Measurements from ENCODE around the gene LRP5.
A peak's percentile ranks its signal among the peaks of the same experiment; 100 is the strongest.

LRP5 gene

GRCh38 chr11:68454767-68455166, 142.4 kb downstream of the LRP5 start:
- no CpG with 5 or more reads among the region's 8 CpGs for WGBS, 2 donors (ENCODE audit: extremely low coverage in 2 of 2, insufficient read length in 2 of 2, insufficient replicate concordance in 1 of 2)
- H3K27ac ChIP-seq (replicated peaks; ENCODE audit: low read length) = no peak overlapping the region
- no peak overlapping the region for H2AFZ ChIP-seq (ENCODE audit: low read length)
- H3K4me3 ChIP-seq (ENCODE audit: low read length in 2 of 2) = no peak overlapping the region
- peak overlapping the region; percentile 23 for H4K8ac ChIP-seq (ENCODE audit: low read depth, low read length)
- H3K4me1 ChIP-seq (ENCODE audit: control insufficient read depth in 2 of 2, insufficient read depth in 1 of 2, low read depth in 1 of 2, low read length in 2 of 2) = peaks cover 0 to 3% of the 10 kb centered on the region in 2 donors
- no peak overlapping the region for H3K14ac ChIP-seq (ENCODE audit: low read length)
- no peak overlapping the region for H2BK5ac ChIP-seq (ENCODE audit: low read length)
- H2BK12ac ChIP-seq (ENCODE audit: low read length) = no peak overlapping the region
- DNase-seq (ENCODE audit: low spot score) = no peak
- H2BK15ac ChIP-seq (ENCODE audit: low read length) = no peak overlapping the region
- no peak overlapping the region for H3K4me2 ChIP-seq (ENCODE audit: insufficient read depth, low read length, poor library complexity, severe bottlenecking)
- H4K91ac ChIP-seq (ENCODE audit: low read depth, low read length, poor library complexity) = no peak overlapping the region
- peaks cover 2% of the 10 kb centered on the region for H3K79me1 ChIP-seq (ENCODE audit: low read depth, low read length)
- H3K36me3 ChIP-seq (replicated peaks in 1 of 2; ENCODE audit: control insufficient read depth in 2 of 2, insufficient read depth in 2 of 2, low read length in 2 of 2) = no peaks in the 10 kb centered on the region
- H3K27me3 ChIP-seq (ENCODE audit: control insufficient read depth in 3 of 3, insufficient read depth in 3 of 3, low read depth in 1 of 3, low read length in 3 of 3) = no peaks in the 10 kb centered on the region
- H3K4ac ChIP-seq (ENCODE audit: low read length) = no peak overlapping the region
- no peak overlapping the region for H3K23ac ChIP-seq (ENCODE audit: low read depth, low read length, poor library complexity)
- peaks cover 0 to 2% of the 10 kb centered on the region in 2 donors for H3K9me3 ChIP-seq (replicated peaks in 1 of 2; ENCODE audit: control insufficient read depth in 2 of 2, insufficient read depth in 1 of 2, low read depth in 1 of 2, low read length in 2 of 2)
- H3K18ac ChIP-seq (ENCODE audit: low read length) = no peak overlapping the region
- H2AK5ac ChIP-seq (ENCODE audit: low read depth, low read length) = no peak overlapping the region
- no peak overlapping the region for H2BK120ac ChIP-seq (ENCODE audit: low read depth, low read length)
- H3K9ac ChIP-seq (ENCODE audit: low read depth, low read length, poor library complexity) = no peak overlapping the region

DNA sequence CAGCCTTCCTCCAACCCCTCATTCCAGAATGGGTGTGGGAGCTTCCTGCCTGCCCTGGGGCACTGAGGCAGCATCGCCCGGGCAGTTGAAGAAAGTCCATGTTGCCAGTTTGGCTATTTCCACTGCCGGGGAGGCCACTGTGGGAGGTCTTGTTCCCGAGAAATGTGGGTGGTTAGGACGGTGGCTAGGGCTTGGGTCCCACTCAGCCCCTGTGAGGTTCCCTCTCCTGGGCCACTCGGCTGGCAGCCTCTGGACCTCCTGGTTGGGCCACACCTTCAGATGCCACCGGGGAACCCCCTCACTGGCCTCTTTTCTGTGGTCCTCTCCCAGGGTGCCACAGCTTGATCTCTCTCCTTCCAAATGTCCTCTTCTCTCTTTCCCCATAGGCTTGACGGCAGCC, 143.1 kb downstream of the LRP5 start:
- Histone ChIP-seq H3K4me2 (ENCODE audit: insufficient read depth, low read length, poor library complexity, severe bottlenecking) (no peak overlapping the region), H2BK120ac (ENCODE audit: low read depth, low read length) (no peak overlapping the region), H3K23ac (ENCODE audit: low read depth, low read length, poor library complexity) (no peak overlapping the region), H3K27me3 (ENCODE audit: control insufficient read depth in 3 of 3, insufficient read depth in 3 of 3, low read depth in 1 of 3, low read length in 3 of 3) (no peaks in the 10 kb centered on the region), H3K14ac (ENCODE audit: low read length) (no peak overlapping the region), H4K91ac (ENCODE audit: low read depth, low read length, poor library complexity) (no peak overlapping the region), H3K4ac (ENCODE audit: low read length) (no peak overlapping the region), H3K4me1 (ENCODE audit: control insufficient read depth in 2 of 2, insufficient read depth in 1 of 2, low read depth in 1 of 2, low read length in 2 of 2) (peaks cover 0 to 3% of the 10 kb centered on the region in 2 donors), H3K4me3 (ENCODE audit: low read length in 2 of 2) (no peak overlapping the region), H3K18ac (ENCODE audit: low read length) (no peak overlapping the region), H3K79me1 (ENCODE audit: low read depth, low read length) (peaks cover 2% of the 10 kb centered on the region), H2BK5ac (ENCODE audit: low read length) (no peak overlapping the region), H2BK12ac (ENCODE audit: low read length) (no peak overlapping the region), H2BK15ac (ENCODE audit: low read length) (no peak overlapping the region), H3K27ac (replicated peaks; ENCODE audit: low read length) (no peak overlapping the region), H2AK5ac (ENCODE audit: low read depth, low read length) (no peak overlapping the region), H4K8ac (ENCODE audit: low read depth, low read length) (no peak overlapping the region), H2AFZ (ENCODE audit: low read length) (no peak overlapping the region), H3K9me3 (replicated peaks in 1 of 2; ENCODE audit: control insufficient read depth in 2 of 2, insufficient read depth in 1 of 2, low read depth in 1 of 2, low read length in 2 of 2) (no peaks in the 10 kb centered on the region), H3K9ac (ENCODE audit: low read depth, low read length, poor library complexity) (no peak overlapping the region), H3K36me3 (replicated peaks in 1 of 2; ENCODE audit: control insufficient read depth in 2 of 2, insufficient read depth in 2 of 2, low read length in 2 of 2) (no peaks in the 10 kb centered on the region)
- DNase-seq (ENCODE audit: low spot score) = no peak
- no CpG with 5 or more reads among the region's 8 CpGs for WGBS, 2 donors (ENCODE audit: extremely low coverage in 2 of 2, insufficient read length in 2 of 2, insufficient replicate concordance in 1 of 2)

DNA sequence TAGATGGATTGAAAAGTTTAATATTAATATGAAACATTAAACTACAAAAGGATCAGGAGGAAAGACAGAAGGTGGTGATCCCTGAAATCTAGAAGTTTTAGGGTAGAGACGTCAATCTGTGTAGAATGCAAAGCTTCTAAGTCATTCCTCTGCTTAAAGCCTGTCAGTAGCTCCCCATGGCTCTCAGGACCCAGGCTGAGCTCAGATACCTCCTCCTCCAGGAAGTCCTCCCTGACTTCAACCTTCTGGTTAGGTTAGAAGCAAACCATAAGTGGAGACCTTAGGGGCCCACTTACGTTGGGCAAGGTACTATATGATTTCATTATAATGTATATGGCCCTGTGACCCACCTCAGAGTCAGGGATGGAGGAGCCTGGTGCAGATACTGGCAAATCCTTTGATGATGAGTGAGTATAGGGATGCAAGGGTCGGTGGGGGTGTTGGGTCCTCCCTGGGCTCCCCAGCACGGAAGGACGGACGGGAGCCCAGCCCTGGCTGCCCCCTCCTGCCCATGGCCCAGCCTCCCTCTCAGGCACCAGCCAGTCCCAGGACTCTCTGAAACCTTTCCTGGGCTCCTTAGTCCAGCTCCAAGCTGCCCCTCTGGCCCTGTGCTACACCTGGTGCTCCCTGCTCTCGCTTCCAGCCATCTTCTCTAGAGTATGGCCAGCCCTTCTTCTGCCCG, 145.0 kb downstream of the LRP5 start:
- Histone ChIP-seq H2AK5ac (ENCODE audit: low read depth, low read length) (no peak overlapping the region), H3K4ac (ENCODE audit: low read length) (no peak overlapping the region), H3K4me1 (ENCODE audit: control insufficient read depth in 2 of 2, insufficient read depth in 1 of 2, low read depth in 1 of 2, low read length in 2 of 2) (peaks cover 3 to 9% of the 10 kb centered on the region in 2 donors), H2BK15ac (ENCODE audit: low read length) (no peak overlapping the region), H4K8ac (ENCODE audit: low read depth, low read length) (no peak overlapping the region), H3K36me3 (replicated peaks in 1 of 2; ENCODE audit: control insufficient read depth in 2 of 2, insufficient read depth in 2 of 2, low read length in 2 of 2) (peaks cover 0 to 7% of the 10 kb centered on the region in 2 donors), H3K27me3 (ENCODE audit: control insufficient read depth in 3 of 3, insufficient read depth in 3 of 3, low read depth in 1 of 3, low read length in 3 of 3) (no peaks in the 10 kb centered on the region), H3K18ac (ENCODE audit: low read length) (no peak overlapping the region), H4K91ac (ENCODE audit: low read depth, low read length, poor library complexity) (no peak overlapping the region), H2AFZ (ENCODE audit: low read length) (no peak overlapping the region), H2BK120ac (ENCODE audit: low read depth, low read length) (no peak overlapping the region), H3K4me3 (ENCODE audit: low read length in 2 of 2) (no peak overlapping the region), H3K79me1 (ENCODE audit: low read depth, low read length) (peaks cover 7% of the 10 kb centered on the region), H3K9me3 (replicated peaks in 1 of 2; ENCODE audit: control insufficient read depth in 2 of 2, insufficient read depth in 1 of 2, low read depth in 1 of 2, low read length in 2 of 2) (no peaks in the 10 kb centered on the region), H3K4me2 (ENCODE audit: insufficient read depth, low read length, poor library complexity, severe bottlenecking) (no peak overlapping the region), H3K23ac (ENCODE audit: low read depth, low read length, poor library complexity) (no peak overlapping the region), H3K27ac (replicated peaks; ENCODE audit: low read length) (no peak overlapping the region), H2BK5ac (ENCODE audit: low read length) (peak overlapping the region; percentile 3), H3K9ac (ENCODE audit: low read depth, low read length, poor library complexity) (no peak overlapping the region), H2BK12ac (ENCODE audit: low read length) (no peak overlapping the region), H3K14ac (ENCODE audit: low read length) (no peak overlapping the region)
- no peak for DNase-seq (ENCODE audit: low spot score)
- WGBS, 2 donors (ENCODE audit: extremely low coverage in 2 of 2, insufficient read length in 2 of 2, insufficient replicate concordance in 1 of 2) = no CpG with 5 or more reads among the region's 8 CpGs

GRCh38 chr11:68457898-68458249, 145.5 kb downstream of the LRP5 start:
- Histone ChIP-seq H3K36me3 (replicated peaks in 1 of 2; ENCODE audit: control insufficient read depth in 2 of 2, insufficient read depth in 2 of 2, low read length in 2 of 2) (peaks cover 0 to 12% of the 10 kb centered on the region in 2 donors), H3K27ac (replicated peaks; ENCODE audit: low read length) (no peak overlapping the region), H3K4me1 (ENCODE audit: control insufficient read depth in 2 of 2, insufficient read depth in 1 of 2, low read depth in 1 of 2, low read length in 2 of 2) (peaks cover 7 to 13% of the 10 kb centered on the region in 2 donors), H2BK15ac (ENCODE audit: low read length) (no peak overlapping the region), H3K18ac (ENCODE audit: low read length) (no peak overlapping the region), H3K27me3 (ENCODE audit: control insufficient read depth in 3 of 3, insufficient read depth in 3 of 3, low read depth in 1 of 3, low read length in 3 of 3) (no peaks in the 10 kb centered on the region), H3K14ac (ENCODE audit: low read length) (no peak overlapping the region), H3K9me3 (replicated peaks in 1 of 2; ENCODE audit: control insufficient read depth in 2 of 2, insufficient read depth in 1 of 2, low read depth in 1 of 2, low read length in 2 of 2) (no peaks in the 10 kb centered on the region), H3K4ac (ENCODE audit: low read length) (no peak overlapping the region), H3K79me1 (ENCODE audit: low read depth, low read length) (peaks cover 7% of the 10 kb centered on the region), H2BK12ac (ENCODE audit: low read length) (no peak overlapping the region), H3K23ac (ENCODE audit: low read depth, low read length, poor library complexity) (no peak overlapping the region), H2AFZ (ENCODE audit: low read length) (no peak overlapping the region), H4K8ac (ENCODE audit: low read depth, low read length) (no peak overlapping the region), H3K9ac (ENCODE audit: low read depth, low read length, poor library complexity) (no peak overlapping the region), H2BK120ac (ENCODE audit: low read depth, low read length) (no peak overlapping the region), H3K4me3 (ENCODE audit: low read length in 2 of 2) (no peak overlapping the region), H2BK5ac (ENCODE audit: low read length) (peak overlapping the region; percentile 3), H3K4me2 (ENCODE audit: insufficient read depth, low read length, poor library complexity, severe bottlenecking) (no peak overlapping the region), H2AK5ac (ENCODE audit: low read depth, low read length) (no peak overlapping the region), H4K91ac (ENCODE audit: low read depth, low read length, poor library complexity) (no peak overlapping the region)
- DNase-seq (ENCODE audit: low spot score) = no peak
- no CpG with 5 or more reads among the region's 7 CpGs for WGBS, 2 donors (ENCODE audit: extremely low coverage in 2 of 2, insufficient read length in 2 of 2, insufficient replicate concordance in 1 of 2)

Data from neuronal stem cell (in vitro differentiated cells).